Central memory CD4-positive, alpha-beta T cell (primary cell): ENCODE measurements around the gene ZNRF1.
"Not testable (repeated sequence)": the region's sequence is repeated elsewhere in the genome, so short reads cannot be mapped to it uniquely, and the experiment has no call there.

Experiments
- DNase-seq: peaks from one replicate; pipeline ENCODE4 v3.0.0; 2022

ZNRF1 gene

DNA sequence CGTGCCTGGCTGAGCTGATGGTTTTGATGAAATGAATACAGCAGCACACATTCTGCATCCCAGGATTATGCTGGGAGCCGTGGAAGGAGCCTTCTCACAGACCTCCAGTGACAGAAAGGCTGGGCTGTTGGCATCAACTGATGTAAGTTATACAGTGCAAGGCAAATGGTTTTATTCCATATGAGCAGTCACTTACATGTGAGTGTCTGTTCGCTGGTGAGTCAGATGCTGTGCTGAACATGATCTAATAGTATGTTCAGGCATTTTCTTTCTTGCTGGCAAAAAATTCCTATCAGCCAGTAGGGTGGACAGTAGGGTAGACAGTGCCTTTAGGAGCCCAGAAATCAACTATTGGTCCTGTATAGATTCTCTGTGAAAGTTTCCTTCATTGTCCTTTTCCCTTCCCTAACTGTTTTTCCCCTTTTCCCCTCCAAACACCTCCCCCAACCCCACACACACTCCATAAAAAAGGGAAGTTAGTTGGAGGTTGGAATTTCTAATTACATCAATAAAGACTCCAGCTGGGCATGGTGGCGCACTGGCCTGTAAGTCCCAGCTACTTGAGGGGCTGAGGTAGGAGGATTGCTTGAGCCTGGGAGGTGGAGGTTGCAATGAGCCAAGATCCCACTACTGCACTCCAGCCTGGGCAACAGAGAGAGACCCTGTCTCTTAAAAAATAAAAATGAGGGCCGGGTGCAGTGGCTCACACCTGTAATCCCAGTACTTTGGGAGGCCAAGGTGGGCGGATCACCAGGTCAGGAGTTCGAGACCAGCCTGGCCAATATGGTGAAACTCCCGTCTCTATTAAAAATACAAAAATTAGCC, 81.6 kb downstream of the ZNRF1 start:
- DNase-seq, result no peak

DNA sequence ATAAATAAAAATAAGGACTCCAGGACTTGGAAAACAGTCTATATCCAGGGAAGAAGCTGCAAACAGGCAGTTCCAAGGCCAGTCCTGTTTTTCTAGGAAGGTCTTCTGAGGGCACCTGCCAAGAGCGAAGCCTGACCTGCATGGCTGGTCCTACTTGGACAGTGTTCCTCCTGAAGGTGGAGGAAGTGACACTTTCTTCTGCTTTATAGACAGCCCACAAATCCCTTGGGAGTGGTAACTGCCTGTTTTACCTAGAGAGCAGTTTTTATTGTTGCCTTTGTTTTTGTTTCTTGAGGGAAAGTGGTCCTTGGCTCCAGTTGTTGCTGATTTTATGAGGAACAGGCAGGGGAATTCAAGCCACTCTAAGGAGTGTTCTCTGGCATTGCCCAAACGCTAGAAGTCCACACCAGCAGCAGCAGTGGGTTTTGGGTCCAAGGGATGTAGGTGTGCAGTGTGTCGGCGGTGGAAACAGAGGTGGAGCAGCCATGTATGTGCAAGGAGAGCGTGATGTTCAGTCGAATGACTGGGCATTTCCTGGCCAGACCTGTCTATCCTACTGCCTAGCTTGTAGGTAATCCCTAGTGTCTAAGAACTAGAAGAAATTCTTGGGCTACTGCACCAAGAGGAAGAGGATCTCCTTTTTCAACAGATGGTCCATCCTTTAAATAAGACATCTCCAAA, 82.5 kb downstream of the ZNRF1 start:
- DNase-seq, result no peak

DNA sequence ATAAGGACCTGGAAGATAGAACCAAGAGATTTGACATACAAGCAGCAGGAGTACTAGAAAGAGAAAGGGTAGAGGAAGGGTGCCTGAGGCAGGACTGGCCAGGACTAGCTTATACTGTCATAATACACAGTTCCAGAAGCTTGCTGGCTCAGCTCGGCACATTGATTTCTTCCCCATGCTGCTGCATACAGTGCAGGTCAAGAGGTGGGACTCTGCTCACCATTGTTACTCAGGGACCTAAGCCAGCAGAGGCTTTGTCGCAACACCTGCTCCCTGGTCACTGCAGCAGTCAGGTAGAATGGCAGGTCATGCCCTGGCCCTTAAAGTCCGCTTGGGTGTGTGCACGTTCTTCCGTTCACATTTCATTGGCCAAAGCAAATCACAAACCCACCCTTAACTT, 85.0 kb downstream of the ZNRF1 start:
- DNase-seq, result no peak

DNA sequence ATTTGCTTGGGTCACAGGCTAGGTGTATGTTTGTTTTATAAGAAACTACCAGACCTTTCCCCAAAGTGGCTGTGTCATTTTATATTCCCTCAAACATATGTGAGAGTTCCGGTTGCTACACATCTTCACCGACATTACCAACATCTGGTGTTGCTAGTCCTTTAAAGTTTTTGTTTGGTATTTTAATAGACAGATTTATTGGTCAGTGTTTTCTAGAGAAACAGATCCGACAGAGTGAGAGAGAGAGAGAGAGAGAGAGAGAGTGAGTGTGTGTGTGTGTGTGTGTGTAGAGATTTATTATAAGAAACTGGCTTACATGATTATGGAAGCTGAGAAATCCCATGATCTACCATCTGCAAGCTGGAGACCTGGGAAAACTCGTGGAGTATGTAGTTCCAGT, 86.7 kb downstream of the ZNRF1 start:
- DNase-seq, result no peak

DNA sequence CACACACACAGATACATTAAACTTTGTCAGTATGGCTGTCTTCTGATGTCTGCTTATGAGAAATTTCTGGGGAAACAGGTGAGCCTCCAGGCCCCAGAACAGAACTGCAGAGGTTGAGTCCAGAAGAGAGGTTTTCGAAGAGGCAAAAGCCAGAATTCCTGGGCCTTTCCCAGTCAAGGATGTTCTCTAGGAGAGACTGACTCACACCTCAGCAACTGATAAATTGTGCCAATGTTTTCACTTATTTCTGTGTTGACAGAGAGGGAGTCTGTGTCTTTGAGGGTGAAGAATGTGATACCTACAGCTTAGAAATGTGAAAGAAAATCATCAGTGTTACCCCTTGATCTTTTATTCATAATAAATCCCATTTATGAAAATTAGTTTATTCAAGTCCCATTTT, 87.5 kb downstream of the ZNRF1 start:
- DNase-seq, result no peak

DNA sequence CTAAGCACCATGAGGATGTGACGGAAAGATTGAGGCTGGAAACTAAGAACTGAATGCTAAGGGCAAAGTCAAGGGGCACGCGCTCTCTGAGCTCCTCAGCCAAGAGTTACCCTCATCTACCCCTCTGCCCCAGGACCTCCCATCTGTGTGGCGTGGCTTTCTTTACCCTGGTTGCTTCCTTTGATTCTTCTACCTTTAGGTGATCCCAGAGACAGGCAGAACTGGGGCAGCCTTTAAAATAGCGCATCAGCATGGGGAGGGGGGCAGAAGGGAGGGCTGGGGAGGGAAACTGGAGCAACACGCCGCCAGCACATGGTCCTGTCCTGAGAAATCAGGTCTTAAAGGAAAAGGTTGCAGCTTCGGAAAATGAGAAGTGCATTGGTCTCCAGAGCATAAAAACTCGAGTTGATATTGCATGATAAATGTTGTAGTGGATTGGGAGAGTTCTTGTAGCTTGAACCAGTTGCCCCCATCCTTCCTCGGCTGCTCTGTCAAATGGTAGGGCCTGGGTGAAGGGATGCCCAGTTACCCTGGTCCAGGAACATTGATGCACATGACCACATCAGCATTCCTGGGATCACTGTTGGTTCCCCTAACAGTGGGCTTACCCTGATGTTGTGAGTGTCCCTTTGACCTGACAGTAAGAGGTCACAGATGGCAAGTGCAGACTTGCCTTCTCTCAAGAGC, 88.0 kb downstream of the ZNRF1 start:
- DNase-seq, result no peak

DNA sequence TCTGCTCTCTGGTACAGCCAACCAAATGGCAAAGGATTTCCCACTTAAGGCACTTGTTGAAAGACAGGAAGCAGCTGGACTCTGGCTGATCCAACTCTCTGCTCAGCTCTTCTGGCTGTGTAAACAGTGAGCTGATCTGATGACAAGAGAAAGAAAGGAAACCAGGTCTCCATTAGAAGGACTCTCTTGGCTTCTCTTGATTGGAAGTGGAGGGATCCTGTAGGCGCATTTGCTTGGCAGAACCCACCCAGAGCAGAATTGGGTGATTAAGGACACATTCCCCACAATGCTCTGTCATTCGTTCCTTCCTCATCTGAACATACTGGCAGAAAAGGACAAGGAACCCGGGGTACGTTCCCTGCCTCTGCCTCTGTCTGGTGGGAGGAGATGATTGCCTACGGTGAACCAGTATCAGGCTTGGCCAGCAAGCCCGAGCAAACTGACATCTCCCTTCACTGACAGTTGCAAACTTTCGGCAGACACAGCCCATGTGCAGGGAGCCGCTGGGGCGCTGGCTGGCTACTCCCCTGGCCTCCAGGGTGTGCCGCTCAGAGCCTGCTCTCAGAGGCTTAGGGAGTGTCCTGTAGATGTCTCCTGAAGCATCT, 88.7 kb downstream of the ZNRF1 start:
- no peak for DNase-seq

DNA sequence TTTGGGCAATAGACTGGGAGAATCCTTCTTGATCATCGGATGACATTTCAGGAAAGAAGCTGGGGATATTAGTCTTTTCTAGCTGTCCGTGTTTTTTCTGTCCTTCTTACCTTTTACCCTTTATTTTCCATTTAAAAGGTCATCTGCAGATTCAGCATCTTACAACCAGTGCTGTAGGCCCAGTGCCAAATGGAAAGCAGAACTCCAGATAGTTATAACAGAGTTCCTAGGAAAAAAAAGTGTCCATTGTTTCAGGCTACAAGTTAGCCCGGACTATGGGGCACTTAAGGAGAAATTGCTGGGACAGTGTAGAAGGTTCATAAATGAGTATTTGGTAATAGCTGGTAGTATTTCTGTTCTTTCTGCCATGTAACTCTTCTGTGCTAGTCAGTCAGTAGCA, 89.4 kb downstream of the ZNRF1 start:
- no peak for DNase-seq

DNA sequence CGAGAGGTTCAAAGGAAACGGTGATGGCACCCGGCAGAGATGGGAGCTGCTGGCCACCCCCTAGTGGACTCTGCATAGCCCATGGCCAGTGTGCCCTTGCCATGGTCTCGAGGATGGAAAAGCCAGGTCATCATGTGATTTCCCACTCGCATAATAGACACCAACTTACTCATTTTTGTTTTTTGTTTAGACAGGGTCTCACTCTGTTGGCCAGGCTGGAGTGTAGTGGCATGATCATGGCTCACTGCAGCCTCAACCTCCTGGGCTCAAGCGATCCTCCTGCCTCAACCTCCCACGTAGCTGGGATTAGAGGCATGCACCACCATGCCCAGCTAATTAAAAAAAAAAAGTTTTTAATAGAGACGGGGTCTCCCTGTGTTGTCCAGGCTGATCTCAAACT, 90.1 kb downstream of the ZNRF1 start:
- no peak for DNase-seq

DNA sequence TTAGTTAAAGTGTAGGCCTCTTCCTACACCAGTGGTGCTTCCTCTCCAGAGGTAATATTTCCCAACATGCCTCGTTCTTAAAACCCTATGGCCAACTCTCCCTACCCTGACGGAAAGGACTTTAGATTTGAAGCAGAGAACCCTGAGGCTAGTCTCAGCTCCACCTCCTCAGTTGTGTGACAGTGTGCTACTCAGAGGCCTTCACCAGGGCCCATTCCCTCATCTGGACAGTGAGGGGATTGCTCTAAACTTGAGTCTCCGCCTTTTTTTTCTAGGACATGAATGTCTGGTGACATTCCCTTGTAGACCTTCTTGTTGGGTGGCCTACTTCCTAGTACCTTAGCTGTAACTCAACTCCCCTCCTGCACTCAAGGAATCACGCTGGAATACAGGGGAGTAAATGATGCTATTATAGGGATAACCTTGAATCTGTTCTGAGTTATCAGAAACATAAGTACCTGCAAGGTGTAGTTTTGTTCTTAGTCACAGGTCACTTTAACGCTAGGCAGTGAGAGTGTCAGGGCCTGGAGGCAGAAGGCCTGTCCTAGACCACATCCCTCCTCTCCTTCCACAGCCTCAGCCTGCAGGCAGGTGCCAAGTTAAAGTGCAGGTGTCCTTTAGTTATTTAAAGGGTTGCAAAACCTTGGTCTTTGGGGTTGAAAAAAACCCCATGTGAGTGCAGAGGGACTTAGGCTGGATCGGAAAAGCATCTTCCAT, 90.8 kb downstream of the ZNRF1 start:
- no peak for DNase-seq

DNA sequence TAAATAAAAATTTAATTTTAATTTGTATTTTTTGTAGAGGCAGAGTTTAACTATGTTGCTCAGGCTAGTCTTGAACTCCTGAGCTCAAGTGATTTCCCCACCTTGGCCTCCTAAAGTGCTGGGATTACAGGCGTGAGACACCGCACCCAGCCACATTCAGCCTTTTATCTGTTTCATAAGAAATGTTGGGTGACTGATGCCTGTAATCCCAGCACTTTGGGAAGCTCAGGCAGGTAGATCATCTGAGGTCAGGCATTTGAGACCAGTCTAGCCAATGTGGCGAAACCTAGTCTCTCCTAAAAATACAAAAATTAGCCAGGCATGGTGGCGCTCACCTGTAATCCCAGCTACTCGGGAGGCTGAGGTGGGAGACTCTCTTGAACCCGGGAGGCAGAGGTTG, 92.1 kb downstream of the ZNRF1 start:
- DNase-seq, result not testable (repeated sequence)

DNA sequence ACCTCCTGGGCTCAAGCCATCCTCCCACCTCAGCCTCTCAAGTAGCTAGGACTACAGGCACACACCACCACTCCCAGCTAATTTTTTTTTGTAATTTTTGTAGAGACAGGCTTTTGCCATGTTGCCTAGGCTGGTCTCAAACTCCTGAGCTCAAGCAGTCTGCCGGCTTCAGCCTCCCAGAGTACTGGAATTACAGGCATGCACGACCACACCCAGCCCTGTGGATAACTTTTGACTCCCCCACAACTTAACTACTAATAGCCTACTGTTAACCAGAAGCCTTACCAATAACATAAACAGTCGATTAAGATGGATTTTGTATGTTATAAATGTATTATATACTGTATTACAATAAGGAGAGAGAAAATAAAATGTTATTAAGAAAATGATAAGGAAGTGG, 92.8 kb downstream of the ZNRF1 start:
- not testable (repeated sequence) for DNase-seq

DNA sequence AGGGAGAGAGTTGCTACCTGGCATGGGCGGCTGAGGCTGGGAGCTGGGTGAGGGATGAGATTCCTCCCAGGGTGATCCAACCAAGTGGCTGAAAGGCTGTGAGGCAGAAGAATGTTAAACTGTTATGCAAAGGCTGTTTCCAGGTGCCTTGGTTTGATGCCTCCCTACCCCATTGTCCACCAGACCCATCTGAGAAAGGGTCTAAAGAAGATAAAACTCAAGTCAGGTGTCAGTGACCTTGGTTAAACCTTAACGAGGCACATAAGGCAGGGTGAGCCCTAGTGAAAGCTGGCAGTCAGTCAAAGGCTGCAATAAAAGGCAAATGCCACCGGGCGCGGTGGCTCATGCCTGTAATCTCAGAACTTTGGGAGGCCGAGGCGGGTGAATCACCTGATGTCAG, 94.0 kb downstream of the ZNRF1 start:
- DNase-seq, result no peak

DNA sequence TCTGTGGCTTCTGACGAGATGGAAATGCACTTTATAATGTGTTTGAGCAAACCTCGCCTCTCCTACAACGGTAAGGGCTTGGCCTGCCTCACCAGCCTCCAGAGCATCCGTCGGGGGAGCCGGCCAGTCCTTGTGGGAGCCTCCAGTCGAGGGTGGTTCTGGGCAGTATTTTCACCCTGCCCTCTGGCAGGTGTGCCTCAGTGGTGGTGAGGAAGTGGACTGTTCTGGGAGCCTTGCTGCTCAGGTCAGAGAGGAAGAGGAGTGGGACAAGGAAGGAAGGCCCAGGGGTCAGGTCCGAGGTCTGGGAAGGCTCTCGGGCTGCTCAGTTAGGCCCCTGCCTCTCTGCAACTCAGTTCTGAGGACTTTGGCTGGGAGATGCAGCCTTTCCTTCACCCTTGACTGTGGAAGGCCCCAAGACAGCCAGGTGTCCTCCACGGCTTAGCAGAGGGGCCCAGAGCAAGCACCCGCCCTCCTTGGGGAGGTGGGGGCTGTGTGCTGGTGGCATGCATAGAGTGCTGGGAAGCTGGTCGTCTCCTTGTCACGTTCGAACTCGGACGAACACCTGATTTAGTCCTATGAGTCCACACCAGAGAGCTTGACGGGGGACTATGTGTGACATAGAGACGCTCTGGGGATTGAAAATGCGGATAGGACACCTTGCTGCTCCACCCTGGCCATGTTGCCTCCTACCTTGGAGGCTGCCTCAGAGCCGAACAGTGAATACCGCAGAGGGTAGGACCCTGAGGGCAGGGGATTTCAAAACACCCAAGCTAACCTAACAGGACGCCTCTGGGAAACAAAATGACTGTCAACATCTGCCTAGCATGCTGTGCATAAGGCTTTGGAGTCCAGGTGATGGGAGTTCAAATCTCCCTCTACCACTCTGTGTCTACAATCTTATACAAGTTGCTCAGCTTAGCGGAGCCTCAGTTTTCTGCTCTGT, 95.0 kb downstream of the ZNRF1 start:
- DNase-seq, result no peak

DNA sequence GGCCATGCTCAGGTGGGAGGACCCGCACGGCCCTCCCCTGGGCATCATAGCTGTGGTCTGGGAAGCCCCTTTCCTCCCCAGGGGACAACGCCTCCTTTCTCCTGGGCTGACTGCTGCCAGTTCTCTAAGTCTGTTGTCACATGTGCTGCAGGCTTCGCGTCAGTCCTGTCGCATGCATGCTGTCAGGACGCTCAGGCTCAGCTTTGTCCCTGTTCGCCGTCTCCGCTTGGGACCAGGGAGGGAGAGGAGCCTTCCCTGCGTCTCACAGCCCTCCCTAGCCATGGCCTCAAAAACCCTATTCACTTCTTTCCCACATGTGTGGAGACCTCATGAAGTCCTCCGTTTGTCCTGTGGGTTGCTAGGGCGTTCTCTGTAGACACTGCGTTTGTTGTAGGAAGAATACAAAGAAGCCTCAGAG, 96.4 kb downstream of the ZNRF1 start:
- DNase-seq, result no peak

DNA sequence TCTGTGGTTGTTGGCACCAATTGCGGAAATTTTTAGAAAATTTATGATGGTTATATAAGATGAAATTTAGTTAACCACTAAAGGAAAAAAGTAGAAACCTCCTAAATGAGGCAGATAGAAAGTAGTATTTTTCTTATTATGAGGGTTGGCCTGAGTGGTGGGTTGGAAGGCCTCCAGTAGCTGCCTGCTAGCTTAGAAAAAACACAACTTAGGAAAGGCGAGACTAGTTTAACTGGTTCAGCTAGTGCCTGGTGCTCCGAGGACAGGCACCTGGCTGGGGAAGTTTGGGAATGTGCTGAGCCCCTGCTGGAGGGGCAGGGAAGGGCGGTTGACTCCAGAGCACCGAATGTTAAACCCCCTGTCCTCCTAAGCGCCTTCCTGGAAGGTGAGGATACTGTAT, 97.8 kb downstream of the ZNRF1 start:
- no peak for DNase-seq

DNA sequence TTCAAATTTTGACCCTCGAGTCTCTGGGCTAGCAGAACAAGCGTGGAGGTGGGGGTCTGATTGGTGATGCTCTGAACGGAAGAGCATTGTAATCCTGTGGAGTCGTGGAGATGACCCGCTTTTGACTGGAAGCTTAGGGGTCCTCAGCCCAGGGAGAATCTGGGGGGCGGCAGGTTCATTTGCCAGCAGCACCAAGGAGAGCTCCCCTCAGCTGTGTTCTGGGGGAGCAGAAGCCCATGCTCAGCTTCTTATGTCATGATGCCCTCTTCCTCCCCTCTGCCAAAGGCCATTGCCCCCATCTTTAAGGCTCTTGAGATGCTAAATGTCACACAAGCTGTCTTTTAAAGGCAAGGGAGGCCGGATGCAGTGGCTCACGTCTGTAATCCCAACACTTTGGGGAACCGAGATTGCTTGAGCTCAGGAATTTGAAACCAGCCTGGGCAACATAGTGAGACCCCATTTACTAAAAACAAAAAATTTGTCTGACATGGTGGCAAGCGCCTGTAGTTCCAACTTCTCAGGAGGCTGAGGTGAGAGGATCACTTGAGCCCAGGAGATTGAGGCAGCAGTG, 98.5 kb downstream of the ZNRF1 start:
- DNase-seq, result no peak

DNA sequence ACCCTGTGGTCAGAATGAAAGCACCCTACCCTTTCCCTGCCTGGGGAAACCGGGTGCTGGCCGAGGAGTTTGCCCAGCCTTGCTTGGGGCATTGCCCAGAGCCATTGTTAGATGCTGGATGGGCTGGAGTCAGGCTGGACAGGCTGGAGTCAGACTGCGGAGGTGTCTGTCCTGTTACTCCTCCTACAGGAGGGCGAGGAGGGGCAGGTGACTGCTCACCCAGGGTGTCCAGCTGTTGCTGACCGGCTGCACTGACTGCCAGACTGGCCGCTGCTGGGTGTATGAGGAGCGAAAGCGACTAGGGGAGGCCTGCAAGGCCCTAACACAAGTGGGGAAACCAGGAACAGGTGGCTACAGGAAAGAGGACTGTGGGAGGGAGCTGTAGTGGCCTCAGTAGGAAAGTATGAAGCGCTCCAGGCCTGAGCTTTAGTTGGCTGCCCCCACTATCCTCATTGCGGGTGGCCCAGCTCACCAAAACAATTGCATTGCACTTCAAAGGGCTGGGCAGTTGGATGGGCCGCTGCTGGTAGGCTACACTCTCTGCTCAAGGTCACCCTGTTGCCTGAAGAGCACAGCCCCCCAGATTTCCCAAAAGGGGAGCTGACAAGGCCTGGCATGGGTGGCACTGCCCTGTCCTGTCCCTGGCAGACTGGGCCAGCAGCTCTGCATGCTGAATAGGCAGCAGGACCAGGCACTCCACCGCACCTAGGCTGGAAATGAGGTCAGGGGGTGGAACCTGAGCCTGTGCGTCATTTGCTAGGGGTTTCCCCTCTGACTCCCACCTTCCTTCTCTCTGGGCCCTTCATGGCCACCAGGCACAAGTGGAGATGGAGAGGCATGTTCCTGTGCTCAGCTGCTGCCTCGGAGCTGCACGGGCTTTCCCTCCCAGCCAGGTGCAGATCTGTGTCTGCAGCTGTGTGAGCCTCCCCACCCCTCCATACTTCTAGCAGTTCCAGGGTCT, 99.4 kb downstream of the ZNRF1 start:
- DNase-seq, result peak; percentile 83

DNA sequence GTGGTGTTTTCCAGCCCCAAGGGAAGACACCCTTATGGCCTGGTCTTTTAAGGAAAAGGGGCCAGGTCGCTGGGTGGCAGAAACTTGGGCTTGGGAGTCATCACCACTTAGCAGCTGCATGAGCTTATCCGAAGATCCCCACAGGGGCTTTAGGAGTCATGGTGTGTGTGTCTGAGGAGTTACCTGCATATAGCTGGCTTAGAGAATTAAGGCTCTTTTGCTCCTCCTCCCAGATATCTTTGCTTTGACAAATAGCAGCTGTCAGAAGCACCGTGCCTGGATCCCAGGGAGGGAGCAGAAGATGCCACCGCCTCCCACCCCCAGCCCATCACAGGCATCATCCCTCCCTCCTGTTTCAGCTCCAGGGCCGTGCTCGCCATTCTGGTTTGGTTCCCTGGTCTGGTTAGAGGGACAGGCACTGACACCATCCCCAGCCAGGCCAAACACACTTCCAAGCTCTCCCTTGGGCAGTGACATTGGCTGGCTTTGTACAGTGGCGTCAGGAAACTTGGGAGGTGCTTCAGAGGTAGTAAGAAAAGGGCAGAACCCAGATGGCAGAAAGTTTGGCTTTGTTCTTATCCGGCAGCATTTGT, 100.3 kb downstream of the ZNRF1 start:
- DNase-seq, result no peak
